Kidney capillary endothelial cell (primary cell): ENCODE results near the gene RGPD6.
"Not testable (repeated sequence)": the region's sequence is repeated elsewhere in the genome, so short reads cannot be mapped to it uniquely, and the experiment has no call there.

Source experiments
- DNase-seq: peaks from one replicate; pipeline ENCODE4 v3.0.0-alpha.2; 2018; ENCODE audit warnings: low spot score

RGPD6 gene

DNA sequence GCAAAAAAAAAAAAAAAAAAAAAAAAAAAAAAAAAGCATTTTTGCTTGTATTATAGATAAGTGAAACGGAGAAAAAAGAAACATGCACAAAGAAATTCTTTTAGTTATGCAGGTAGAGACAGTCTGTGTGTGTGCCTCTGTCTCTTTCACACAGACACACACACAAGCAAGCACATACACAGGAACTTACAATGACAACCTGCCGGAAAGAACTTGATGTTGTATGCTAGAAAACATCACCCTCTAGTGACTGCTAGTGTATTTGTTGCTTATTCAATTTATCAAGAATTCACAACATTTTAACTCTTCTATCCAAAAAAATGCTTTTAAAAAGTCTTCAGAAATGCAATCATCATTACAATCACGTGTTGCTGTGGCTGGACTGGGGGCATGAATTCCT is 95.8 kb downstream of the RGPD6 start:
- not testable (repeated sequence) for DNase-seq

DNA sequence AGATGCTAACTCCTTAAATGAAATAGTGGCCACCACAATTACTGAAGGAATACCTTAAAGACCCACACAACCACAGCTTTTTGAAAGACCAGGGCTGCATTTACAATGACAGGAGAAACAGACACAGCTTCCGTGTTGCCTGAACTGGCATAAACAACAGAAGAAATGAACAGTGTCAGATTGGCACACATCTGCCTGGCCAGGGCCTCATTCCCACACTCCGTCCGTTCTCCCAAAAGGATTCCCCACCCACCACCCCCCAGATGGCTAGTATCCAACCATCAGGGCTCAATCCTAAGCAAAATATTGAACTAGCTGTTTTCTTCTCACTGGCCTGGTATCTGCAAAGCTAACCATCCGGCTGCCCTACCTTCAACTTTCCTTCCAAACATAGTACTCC is 96.9 kb downstream of the RGPD6 start:
- not testable (repeated sequence) for DNase-seq

DNA sequence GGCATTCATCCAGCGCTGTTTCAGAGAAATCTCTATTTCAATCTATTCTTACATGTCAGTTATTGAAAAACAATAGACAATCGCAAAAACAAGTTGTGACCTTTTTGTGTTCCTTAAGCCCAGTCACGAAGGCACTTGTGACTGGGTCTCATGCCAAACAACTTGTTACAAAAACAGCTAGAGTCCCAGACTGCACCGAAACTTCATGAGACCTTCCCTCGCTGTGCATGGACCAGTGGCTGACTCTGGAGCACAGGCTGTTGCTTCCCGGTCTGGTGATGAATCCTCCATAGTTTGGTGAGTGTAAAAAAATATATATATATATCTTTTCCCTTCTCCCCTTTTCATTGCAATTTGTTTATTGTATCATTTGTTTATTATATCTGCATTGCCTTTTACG is 99.7 kb downstream of the RGPD6 start:
- not testable (repeated sequence) for DNase-seq

DNA sequence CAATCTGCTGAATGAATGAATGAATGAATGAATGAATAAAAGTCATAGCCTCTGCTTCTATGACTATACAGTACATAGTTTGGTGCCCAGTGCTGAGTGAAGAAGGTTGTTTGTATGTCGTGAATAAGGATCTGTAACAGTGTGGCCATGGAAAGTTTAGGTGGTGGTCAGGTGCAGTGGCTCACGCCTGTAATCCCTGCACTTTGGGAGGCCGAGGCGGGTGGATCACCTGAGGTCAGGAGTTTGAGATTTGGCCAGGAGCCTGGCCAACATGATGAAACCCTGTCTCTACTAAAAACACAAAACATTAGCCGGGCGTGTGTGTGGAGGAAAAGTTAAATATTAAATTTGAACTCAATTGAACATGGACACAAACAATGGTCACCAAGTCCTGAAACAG is 100.1 kb downstream of the RGPD6 start:
- not testable (repeated sequence) for DNase-seq

DNA sequence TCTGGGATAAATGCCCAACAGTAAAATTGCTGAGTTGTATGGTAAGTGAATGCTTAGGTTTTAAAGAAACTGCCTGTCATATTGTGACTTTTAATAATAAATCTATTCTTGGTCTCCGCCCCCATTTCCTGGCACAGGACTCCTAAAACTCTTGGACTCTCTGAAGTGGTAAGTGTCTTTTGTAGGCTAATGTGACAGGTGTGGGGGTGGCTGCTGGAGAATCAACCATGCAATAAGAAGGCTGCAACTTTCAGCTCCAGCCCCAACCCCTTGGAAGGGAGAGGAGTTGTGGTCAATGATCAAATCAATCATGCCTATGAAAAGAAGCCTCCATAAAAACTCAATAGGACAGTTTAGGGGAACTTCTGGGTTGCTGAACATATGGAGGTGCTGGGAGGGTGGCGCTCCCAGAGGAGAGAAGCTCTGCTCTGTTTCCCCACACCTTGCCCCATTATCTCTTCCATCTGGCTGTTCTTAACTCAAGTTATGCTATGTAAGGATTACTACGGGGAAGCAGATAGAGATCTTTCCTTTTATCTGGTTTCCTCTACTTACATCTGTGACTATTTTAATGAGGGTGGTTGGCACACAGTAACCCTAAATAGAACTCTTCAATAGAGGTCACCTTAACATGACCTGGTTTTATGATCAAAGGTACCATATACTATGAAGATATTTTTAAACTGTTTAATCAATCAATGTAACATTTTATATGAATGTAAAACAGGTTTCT is 101.2 kb downstream of the RGPD6 start:
- DNase-seq: not testable (repeated sequence)

DNA sequence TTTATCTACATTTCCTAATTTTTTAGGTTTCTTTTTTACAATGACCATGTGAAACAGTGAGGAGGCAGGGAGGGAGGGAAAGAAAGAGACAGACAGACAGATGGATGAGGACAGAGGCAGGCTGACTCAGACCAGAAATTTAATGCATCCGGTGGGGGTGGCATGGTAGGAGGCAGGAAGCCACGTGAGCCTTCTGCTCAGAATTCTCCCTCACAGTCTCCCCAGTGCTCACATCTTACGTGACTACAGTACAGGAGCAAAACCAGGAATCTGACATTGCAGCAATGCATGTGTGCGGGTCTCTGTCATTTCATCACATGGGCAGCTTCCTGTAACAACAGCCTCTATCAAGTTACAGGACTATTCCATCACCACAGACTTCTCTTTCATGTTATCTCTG is 102.1 kb downstream of the RGPD6 start:
- DNase-seq: not testable (repeated sequence)

DNA sequence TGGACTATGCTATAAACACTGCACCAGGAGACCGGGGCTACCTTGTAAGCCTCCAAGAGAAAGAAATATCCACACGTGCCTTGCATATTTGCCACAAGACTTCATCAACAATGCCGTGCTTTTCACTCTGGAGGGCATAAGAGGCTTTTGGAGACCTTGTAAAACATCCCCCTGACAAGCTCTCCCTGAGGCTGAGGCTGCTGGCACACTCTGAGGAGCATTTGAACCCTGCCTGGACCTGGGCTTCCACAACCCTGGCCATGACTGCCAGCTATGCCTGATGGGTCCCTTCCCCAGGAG is 104.0 kb downstream of the RGPD6 start:
- DNase-seq: not testable (repeated sequence)

DNA sequence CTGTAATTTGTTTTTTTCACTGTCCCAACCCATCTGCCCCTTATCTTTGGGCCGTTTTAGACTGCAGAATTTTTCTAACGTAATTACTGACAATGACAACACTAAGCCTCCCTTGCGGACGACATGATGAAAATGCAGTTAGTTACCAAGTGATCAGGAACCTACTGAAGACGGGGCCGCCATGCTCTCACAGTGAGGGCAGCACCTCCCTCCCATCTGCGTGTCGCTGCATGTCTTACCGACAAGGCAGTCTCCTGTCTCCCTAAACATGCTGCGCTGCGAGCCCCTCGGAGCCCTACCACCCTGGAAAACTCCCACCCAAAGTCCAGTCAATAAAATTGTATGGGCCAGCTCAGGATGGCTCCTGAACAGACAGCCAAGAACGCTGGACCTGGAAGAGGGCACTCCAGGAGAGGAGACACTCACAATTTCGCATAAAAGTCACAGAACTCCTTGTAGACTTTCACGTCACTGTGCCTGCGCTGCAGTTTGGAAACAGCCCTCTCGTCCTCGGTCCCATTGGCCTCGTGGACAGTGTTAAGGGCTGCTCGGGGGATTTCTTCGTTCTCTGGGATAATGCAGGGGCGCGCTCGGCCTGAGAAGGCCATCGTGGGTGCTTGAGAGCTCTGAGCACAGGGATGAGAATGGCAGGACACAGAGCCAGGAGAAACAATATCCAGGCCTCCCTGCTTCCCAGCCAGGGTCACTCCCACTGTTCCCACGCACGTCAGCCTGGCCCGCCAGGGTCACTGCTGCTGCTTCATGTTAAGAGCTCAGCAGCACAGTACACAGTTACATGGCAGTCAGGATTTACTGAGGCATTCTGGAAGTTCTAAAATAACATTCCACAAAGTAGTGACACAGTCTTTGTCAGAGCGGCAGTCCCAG is 104.6 kb downstream of the RGPD6 start, which contains the start of gene LIMS4:
Gene LIMS4, minus strand, starts transcription at position 646 of the 888 bp plus-strand sequence. Its CDS starts 38 bp downstream, at position 608.
- DNase-seq: not testable (repeated sequence)

DNA sequence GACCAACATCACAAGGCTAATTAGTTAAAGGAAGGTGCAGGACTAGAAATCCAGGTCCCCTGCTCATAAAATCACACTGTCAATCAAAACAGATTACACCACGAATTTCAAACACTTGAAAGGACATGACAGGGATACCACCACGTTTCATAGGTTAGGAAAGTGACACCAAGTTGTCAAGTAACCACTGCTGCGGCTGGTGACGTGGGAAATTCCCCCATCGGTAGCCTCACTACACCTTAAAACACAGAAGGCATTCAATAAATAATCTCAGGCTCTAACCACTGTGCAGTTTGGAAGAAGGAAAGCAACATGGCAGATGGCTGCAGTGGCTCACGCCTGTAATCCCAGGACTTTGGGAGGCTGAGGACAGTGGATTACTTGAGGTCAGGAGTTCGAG is 108.1 kb downstream of the RGPD6 start:
- not testable (repeated sequence) for DNase-seq

DNA sequence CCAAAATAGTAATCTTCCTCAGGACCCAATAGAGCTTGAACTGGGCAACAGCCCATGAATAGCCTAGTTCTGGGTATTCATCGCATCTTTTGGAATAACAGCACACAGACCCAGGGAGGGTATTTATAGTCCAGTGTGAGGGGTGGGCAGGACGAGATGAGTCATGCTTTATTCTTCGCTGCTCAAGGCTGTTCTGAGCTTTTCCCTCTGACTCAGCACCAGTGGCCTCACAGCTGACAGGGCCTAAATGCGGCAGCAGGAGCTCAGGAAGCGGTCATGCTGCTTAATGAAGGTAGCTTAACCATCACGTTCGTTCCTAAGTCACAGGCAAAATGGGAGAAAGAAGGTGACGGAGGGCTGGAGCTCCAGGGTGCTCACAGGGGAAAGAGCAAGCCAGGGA is 111.7 kb downstream of the RGPD6 start:
- DNase-seq: not testable (repeated sequence)
